Adrenal gland (tissue), 5 donors: ENCODE results near the gene CCR5.

Experiments
- POLR2A ChIP-seq, 2 donors: fragments of 450-650 bp; IDR thresholded peaks; one replicate each; pipeline ENCODE4 v1.6.1; 2017; ENCODE audit warnings: antibody characterized with exemption in 2 of 2, mild to moderate bottlenecking in 2 of 2, moderate library complexity in 1 of 2
- TF ChIP-seq, protein P1 (sequence below), 6 experiments: fragments of 450-650 bp in 4 of 6; fragments of 200-600 bp in 2 of 6; sonication (generic) in 1 of 6; IDR thresholded peaks; 1 replicate in 5 of 6; 2 replicates in 1 of 6; pipeline versions ENCODE4 v1.5.1 to v1.8.0; 2016 to 2021; ENCODE audit warnings: antibody characterized with exemption in 6 of 6, mild to moderate bottlenecking in 2 of 6, moderate library complexity in 1 of 6
- donor health status: DM: no; HTN: no; CAD: no.

- TF ChIP-seq, protein P1, sequence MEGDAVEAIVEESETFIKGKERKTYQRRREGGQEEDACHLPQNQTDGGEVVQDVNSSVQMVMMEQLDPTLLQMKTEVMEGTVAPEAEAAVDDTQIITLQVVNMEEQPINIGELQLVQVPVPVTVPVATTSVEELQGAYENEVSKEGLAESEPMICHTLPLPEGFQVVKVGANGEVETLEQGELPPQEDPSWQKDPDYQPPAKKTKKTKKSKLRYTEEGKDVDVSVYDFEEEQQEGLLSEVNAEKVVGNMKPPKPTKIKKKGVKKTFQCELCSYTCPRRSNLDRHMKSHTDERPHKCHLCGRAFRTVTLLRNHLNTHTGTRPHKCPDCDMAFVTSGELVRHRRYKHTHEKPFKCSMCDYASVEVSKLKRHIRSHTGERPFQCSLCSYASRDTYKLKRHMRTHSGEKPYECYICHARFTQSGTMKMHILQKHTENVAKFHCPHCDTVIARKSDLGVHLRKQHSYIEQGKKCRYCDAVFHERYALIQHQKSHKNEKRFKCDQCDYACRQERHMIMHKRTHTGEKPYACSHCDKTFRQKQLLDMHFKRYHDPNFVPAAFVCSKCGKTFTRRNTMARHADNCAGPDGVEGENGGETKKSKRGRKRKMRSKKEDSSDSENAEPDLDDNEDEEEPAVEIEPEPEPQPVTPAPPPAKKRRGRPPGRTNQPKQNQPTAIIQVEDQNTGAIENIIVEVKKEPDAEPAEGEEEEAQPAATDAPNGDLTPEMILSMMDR (IDR thresholded peaks at IDR 0.05) = no peak
- TF ChIP-seq POLR2A (IDR thresholded peaks at IDR 0.05) = no peak
Observed at GRCh38 chr3:46417841-46418611, 47.3 kb downstream of the CCR5 start.
